ENCODE measurements around the gene NFKBIA. TPM values are rescaled to one million over a fixed set of nuclear protein-coding genes. Genes with fewer than 3 reads are reported as not detected.

The NFKBIA gene
- total RNA-seq, 6 experiments from 2014 or later: 27.6 to 52.1 (median 48.3) TPM

- Mint-ChIP-seq H3K9me3 (no peaks in the 10 kb centered on the region), H3K4me3 (peak overlapping the region; percentile 93), H3K27me3 (ENCODE audit: insufficient read depth) (peaks cover 6% of the 10 kb centered on the region), H3K27ac (peak overlapping the region; percentile 75), H3K4me1 (ENCODE audit: low read depth) (peaks cover 65% of the 10 kb centered on the region), H3K36me3 (ENCODE audit: low read depth) (peaks cover 33% of the 10 kb centered on the region)
- DNase-seq: no peak
- no peak for TF ChIP-seq CTCF (IDR thresholded peaks at IDR 0.05)
Measured at GRCh38 chr14:35403114-35403602, 1.4 kb downstream of the NFKBIA start.

GRCh38 chr14:35402323-35403113 lies 2.0 kb downstream of the NFKBIA start:
- Mint-ChIP-seq H3K27me3 (ENCODE audit: insufficient read depth) (peaks cover 6% of the 10 kb centered on the region), H3K36me3 (ENCODE audit: low read depth) (peaks cover 33% of the 10 kb centered on the region), H3K4me3 (peak overlapping the region; percentile 93), H3K27ac (peak overlapping the region; percentile 75), H3K9me3 (no peaks in the 10 kb centered on the region), H3K4me1 (ENCODE audit: low read depth) (peaks cover 72% of the 10 kb centered on the region)
- TF ChIP-seq CTCF (IDR thresholded peaks at IDR 0.05): no peak
- DNase-seq: no peak

GRCh38 chr14:35401422-35402265 lies 2.9 kb downstream of the NFKBIA start:
- Mint-ChIP-seq H3K36me3 (ENCODE audit: low read depth) (peaks cover 33% of the 10 kb centered on the region), H3K27me3 (ENCODE audit: insufficient read depth) (peaks cover 6% of the 10 kb centered on the region), H3K4me3 (peak overlapping the region; percentile 93), H3K9me3 (no peaks in the 10 kb centered on the region), H3K27ac (no peak overlapping the region; the same call in 1 of the 2 replicates), H3K4me1 (ENCODE audit: low read depth) (peaks cover 69% of the 10 kb centered on the region)
- no peak for TF ChIP-seq CTCF (IDR thresholded peaks at IDR 0.05)
- DNase-seq: no peak

GRCh38 chr14:35400648-35401421 lies 3.7 kb downstream of the NFKBIA start:
- no peaks in the 10 kb centered on the region for H3K9me3 Mint-ChIP-seq
- H3K4me1 Mint-ChIP-seq (ENCODE audit: low read depth): peaks cover 61% of the 10 kb centered on the region
- no peak overlapping the region; the same call in 1 of the 2 replicates for H3K27ac Mint-ChIP-seq
- peaks cover 6% of the 10 kb centered on the region for H3K27me3 Mint-ChIP-seq (ENCODE audit: insufficient read depth)
- DNase-seq: no peak
- H3K4me3 Mint-ChIP-seq: peak overlapping the region; percentile 53; the same call in 1 of the 2 replicates
- no peak for TF ChIP-seq CTCF (IDR thresholded peaks at IDR 0.05)
- peaks cover 33% of the 10 kb centered on the region for H3K36me3 Mint-ChIP-seq (ENCODE audit: low read depth)

Measured in HFFc6 (cell line).